Bronchial epithelial cell (primary cell): ENCODE results near the gene BRSK1. TPM values are rescaled to one million over a fixed set of nuclear protein-coding genes. Genes with fewer than 3 reads are reported as not detected.
"Not testable (repeated sequence)": the region's sequence is repeated elsewhere in the genome, so short reads cannot be mapped to it uniquely, and the experiment has no call there.

Experiments used
- DNase-seq: peaks from one replicate; pipeline ENCODE4 v3.0.0-alpha.2; 2010; ENCODE audit warnings: low read depth
- FAIRE-seq: peaks from 2 replicates; lab custom pipeline; 2011; peaks lifted over from hg19 to GRCh38; lab: Jason Lieb, UNC
- H3K27me3 ChIP-seq: 2 replicates; pipeline ENCODE4 v1.5.1; 2011; ENCODE audit warnings: low read length; ENCODE audit not compliant: control insufficient read depth, insufficient read depth
- H3K36me3 ChIP-seq: 2 replicates; pipeline ENCODE4 v1.5.1; 2011; ENCODE audit warnings: low read length; ENCODE audit not compliant: control insufficient read depth, insufficient read depth
- H3K4me3 ChIP-seq: 2 replicates; pipeline ENCODE4 v1.5.1; 2011; ENCODE audit warnings: mild to moderate bottlenecking, low read depth, low read length, control low read depth
- total RNA-seq: library from RNA; depleted of rRNA; stranded (reverse); fragments of >200 nt; gene quantifications from 2 replicates; pipeline ENCODE4 v1.2.1, GENCODE V29; 2014
- TF ChIP-seq, protein P1 (sequence below): IDR thresholded peaks from 2 replicates; pipeline ENCODE4 v1.5.1; 2011; ENCODE audit warnings: mild to moderate bottlenecking, moderate library complexity, low read length, control low read depth, inconsistent platforms; ENCODE audit not compliant: insufficient read depth, severe bottlenecking

Gene BRSK1
- total RNA-seq, 1 donor from 2014 or later: 0.53 TPM

DNA sequence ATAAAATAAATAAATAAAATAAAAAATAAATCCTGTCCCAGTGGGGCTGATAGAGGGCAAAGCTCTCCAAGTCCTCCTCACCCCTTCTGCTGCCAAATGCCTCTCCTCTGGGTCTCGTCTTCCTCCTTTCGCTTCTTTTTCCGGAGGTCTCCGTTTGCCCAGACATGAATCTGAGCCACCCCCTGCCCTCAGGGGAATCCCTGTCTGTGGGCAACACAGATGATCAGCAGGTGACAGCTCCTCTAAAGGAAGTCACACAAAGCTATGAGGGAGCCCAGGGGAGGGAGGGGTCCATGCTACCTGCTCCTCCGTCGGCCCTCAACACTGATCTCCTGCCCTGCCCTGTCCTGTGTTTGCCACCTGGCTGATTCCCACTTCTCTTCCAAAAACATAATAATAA lies 40.9 kb downstream of the BRSK1 start:
- Histone ChIP-seq H3K4me3 (no peak overlapping the region), H3K27me3 (no peaks in the 10 kb centered on the region), H3K36me3 (no peaks in the 10 kb centered on the region)
- DNase-seq (no peak), FAIRE-seq (no peak)
- TF ChIP-seq, protein P1, sequence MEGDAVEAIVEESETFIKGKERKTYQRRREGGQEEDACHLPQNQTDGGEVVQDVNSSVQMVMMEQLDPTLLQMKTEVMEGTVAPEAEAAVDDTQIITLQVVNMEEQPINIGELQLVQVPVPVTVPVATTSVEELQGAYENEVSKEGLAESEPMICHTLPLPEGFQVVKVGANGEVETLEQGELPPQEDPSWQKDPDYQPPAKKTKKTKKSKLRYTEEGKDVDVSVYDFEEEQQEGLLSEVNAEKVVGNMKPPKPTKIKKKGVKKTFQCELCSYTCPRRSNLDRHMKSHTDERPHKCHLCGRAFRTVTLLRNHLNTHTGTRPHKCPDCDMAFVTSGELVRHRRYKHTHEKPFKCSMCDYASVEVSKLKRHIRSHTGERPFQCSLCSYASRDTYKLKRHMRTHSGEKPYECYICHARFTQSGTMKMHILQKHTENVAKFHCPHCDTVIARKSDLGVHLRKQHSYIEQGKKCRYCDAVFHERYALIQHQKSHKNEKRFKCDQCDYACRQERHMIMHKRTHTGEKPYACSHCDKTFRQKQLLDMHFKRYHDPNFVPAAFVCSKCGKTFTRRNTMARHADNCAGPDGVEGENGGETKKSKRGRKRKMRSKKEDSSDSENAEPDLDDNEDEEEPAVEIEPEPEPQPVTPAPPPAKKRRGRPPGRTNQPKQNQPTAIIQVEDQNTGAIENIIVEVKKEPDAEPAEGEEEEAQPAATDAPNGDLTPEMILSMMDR: no peak

DNA sequence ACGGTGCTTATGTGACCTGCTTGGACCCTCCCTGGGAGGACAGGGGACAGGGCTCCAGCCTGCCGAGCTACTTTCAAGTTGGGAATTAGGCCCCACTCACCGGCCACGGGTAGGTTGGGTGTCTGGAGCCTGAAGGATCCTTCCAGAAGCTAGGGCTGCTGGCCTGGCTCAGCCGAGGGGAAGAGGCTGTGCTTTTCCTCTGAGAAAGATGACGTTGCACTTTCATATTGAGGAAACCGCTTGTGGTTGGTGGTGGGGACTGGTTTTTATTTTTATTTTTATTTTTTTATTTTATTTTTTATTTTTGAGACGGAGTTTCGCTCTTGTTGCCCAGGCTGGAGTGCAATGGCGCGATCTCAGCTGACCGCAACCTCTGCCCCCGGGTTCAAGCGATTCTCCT lies 41.4 kb downstream of the BRSK1 start, which contains the start of gene TMEM150B:
TSS of gene TMEM150B (minus strand) at position 170 of the 400 bp plus-strand sequence. CDS start 4,305 bp downstream, outside the sequence.
- H3K27me3 ChIP-seq: no peaks in the 10 kb centered on the region
- H3K4me3 ChIP-seq: no peak within 1 kb of the TSS
- FAIRE-seq: no peak
- TF ChIP-seq, protein P1: no peak
- no peak for DNase-seq
- H3K36me3 ChIP-seq: no peaks in the 10 kb centered on the region

DNA sequence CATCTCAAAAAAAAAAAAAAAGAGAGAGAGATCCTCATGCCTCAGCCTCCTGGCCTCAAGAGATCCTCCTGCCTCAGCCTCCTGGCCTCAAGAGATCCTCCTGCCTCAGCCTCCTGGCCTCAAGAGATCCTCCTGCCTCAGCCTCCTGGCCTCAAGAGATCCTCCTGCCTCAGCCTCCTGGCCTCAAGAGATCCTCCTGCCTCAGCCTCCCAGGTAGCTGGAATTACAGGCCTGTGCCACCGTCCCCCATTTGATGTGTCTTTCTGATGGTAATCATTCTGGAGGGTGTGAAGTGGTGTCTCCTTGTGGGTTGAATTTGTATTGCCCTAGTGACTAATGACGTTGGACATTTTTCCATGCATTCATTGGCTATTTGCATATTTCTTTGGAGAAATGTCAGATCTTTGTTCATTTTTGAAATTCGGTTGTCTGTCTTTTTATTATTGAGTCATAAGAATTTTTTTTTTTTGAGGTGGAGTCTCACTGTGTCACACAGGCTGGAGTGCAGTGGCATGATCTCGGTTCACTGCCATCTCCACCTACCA lies 45.0 kb downstream of the BRSK1 start:
- DNase-seq, H3K36me3 ChIP-seq, H3K27me3 ChIP-seq, FAIRE-seq, H3K4me3 ChIP-seq: not testable (repeated sequence)

DNA sequence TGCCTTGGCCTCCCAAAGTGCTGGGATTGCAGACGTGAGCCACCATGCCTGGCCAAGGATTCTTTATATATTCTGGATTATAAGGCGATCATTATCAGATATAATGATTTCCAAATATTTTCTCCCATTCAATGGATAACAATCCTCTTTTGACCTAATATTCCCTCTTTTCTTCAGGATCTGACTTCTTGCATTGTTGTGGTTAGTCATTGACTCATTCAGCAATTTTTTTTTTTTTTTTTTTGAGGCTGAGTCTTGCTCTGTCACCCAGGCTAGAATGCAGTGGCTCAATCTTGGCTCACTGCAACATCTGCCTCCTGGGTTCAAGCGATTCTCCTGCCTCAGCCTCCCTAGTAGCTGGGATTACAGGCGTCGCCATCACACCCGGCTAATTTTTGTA lies 46.0 kb downstream of the BRSK1 start:
- FAIRE-seq, H3K36me3 ChIP-seq, H3K27me3 ChIP-seq, H3K4me3 ChIP-seq: not testable (repeated sequence)
- peak; percentile 36 for DNase-seq

DNA sequence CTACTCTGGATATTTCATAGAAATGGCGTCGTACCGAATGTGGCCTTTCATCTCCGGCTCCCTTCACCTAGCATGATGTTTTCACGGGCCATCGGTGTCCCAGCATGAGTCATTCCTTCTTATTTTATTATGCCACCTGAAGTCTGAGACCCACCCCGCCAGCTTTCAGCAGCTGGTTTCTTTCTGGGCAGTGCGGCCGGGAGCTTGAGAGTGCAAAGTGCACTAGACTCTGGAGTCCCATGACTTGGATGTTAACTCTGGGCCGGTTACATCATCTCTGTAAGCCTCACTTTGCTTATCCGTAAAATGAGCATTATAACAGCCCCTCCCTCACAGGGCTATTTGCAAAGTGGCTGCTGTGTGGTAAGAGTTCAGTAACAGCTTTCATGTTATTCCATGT lies 50.1 kb downstream of the BRSK1 start:
- FAIRE-seq (no peak), DNase-seq (no peak)
- Histone ChIP-seq H3K36me3 (no peaks in the 10 kb centered on the region), H3K4me3 (no peak overlapping the region), H3K27me3 (no peaks in the 10 kb centered on the region)
- TF ChIP-seq, protein P1: no peak

DNA sequence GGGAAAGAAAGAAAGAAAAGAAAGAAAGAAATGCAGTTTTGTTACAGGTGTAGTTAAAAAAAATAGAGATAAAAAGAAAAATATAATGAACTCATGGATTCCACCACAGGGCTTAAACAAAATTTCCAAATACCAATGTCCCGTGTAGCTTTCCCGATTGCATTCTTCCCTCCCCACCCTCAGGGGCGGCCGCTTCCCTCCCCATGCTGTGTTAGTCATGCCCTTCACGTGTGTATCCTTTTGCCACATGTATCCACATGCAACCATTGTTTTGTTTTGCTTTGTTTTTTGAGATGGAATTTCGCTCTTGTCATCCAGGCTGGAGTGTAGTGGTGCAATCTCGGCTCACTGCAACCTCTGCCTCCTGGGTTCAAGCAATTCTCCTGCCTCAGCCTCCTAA lies 52.3 kb downstream of the BRSK1 start:
- Histone ChIP-seq H3K36me3 (no peaks in the 10 kb centered on the region), H3K4me3 (no peak overlapping the region), H3K27me3 (no peaks in the 10 kb centered on the region)
- TF ChIP-seq, protein P1: no peak
- DNase-seq: peak; percentile 95
- FAIRE-seq: no peak
